MCF 10A (cell line): ENCODE results near the gene SMARCAD1. TPM values are rescaled to one million over a fixed set of nuclear protein-coding genes. Genes with fewer than 3 reads are reported as not detected.

Source experiments
- BruUV-seq: library from RNA; stranded (reverse); fragments of 400-500 nt; replicated peaks from 2 replicates; lab custom pipeline; 2021; lab: Mats Ljungman, UMichigan
- CTCF ChIA-PET: fragments of 300-600 bp; sonication (Branson Sonifier 250); formaldehyde crosslinking; extraction: SDS; loops from one replicate; lab custom pipeline; 2021; ENCODE audit warnings: antibody characterized with exemption, inconsistent platforms; lab: Yijun Ruan, JAX
- POLR2A ChIA-PET: fragments of 300-600, 350-650 bp; sonication (Branson Sonifier 250); formaldehyde crosslinking; extraction: SDS; loops from one replicate; lab custom pipeline; 2020; ENCODE audit warnings: antibody characterized with exemption, inconsistent platforms; lab: Yijun Ruan, JAX
- DNase-seq: peaks from one replicate; pipeline ENCODE4 v3.0.0-alpha.2; 2018; ENCODE audit not compliant: unreplicated experiment
- H3K27ac Mint-ChIP-seq: one replicate; pipeline ENCODE4 v1.8.0; 2022; ENCODE audit warnings: mild to moderate bottlenecking, low read depth, mixed read lengths; ENCODE audit not compliant: unreplicated experiment
- H3K27me3 Mint-ChIP-seq: one replicate; pipeline ENCODE4 v1.8.0; 2022; ENCODE audit warnings: mixed read lengths; ENCODE audit not compliant: insufficient read depth, unreplicated experiment
- H3K36me3 Mint-ChIP-seq: one replicate; pipeline ENCODE4 v1.8.0; 2022; ENCODE audit warnings: mild to moderate bottlenecking, moderate library complexity, mixed read lengths; ENCODE audit not compliant: insufficient read depth, unreplicated experiment
- H3K4me1 Mint-ChIP-seq: one replicate; pipeline ENCODE4 v1.8.0; 2022; ENCODE audit warnings: mixed read lengths; ENCODE audit not compliant: insufficient read depth, unreplicated experiment
- H3K4me3 Mint-ChIP-seq: one replicate; pipeline ENCODE4 v1.8.0; 2022; ENCODE audit warnings: mild to moderate bottlenecking, moderate library complexity, mixed read lengths; ENCODE audit not compliant: unreplicated experiment
- H3K9me3 Mint-ChIP-seq: one replicate; pipeline ENCODE4 v1.8.0; 2022; ENCODE audit warnings: mixed read lengths; ENCODE audit not compliant: unreplicated experiment
- intact Hi-C: fragments of 100-400 bp; cut with micrococcal nuclease; formaldehyde crosslinking; loops from 2 replicates; pipeline ENCODE4 v1.14.1; 2022
- total RNA-seq: library from RNA; stranded (reverse); gene quantifications from 2 replicates; pipeline ENCODE4 v1.2.3, GENCODE V29; 2022
- TF ChIP-seq, protein P1 (sequence below): fragments of 200-600 bp; IDR thresholded peaks from one replicate; pipeline ENCODE4 v1.8.0; 2022; ENCODE audit warnings: antibody characterized with exemption, mild to moderate bottlenecking; ENCODE audit not compliant: unreplicated experiment

The SMARCAD1 gene
- total RNA-seq, 1 experiment from 2014 or later: 38.1 TPM

DNA sequence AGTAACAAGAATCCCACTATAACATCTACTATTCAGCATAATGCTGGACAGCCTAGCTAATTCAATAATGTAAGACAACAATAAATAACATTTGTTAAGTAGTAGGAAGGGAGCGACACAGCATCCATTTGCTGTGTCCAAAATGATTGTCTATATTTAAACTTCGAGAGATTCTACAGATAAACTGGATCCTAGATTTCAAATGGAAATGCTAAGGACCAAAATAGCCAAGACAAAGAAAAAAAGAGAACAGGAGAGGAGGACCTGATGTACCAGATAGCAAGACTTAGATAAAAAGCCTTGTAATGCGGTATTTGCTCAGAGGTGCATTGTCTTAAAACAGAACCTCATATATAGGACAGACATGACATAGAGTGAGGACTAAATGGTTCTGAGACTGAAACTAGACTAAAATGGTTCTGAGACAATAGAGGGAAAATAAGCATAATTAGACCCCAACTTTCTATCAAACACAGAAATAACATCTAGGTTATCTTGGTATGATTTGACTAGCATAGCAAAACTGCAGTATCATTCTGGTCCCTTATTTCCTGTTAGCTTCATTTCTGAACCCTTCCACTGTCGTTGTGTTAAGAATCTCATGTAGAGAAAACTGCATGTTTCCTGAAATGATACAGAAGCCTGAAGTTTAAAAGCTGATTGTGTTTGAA, 131.2 kb downstream of the SMARCAD1 start:
- DNase-seq: no peak
- ChIA-PET POLR2A (no interaction called here), CTCF (interaction anchor here (0.8 to 1.1 kb wide), 2 partner anchors 34 to 52 kb away, joined by 3 to 4 read pairs; no protein-coding TSS in a partner anchor)
- BruUV-seq: no TSS peak
- intact Hi-C loops: no loop called here
- H3K27ac Mint-ChIP-seq: no peak overlapping the region
- no peak overlapping the region for H3K4me3 Mint-ChIP-seq
- H3K9me3 Mint-ChIP-seq: no peaks in the 10 kb centered on the region
- TF ChIP-seq, protein P1, sequence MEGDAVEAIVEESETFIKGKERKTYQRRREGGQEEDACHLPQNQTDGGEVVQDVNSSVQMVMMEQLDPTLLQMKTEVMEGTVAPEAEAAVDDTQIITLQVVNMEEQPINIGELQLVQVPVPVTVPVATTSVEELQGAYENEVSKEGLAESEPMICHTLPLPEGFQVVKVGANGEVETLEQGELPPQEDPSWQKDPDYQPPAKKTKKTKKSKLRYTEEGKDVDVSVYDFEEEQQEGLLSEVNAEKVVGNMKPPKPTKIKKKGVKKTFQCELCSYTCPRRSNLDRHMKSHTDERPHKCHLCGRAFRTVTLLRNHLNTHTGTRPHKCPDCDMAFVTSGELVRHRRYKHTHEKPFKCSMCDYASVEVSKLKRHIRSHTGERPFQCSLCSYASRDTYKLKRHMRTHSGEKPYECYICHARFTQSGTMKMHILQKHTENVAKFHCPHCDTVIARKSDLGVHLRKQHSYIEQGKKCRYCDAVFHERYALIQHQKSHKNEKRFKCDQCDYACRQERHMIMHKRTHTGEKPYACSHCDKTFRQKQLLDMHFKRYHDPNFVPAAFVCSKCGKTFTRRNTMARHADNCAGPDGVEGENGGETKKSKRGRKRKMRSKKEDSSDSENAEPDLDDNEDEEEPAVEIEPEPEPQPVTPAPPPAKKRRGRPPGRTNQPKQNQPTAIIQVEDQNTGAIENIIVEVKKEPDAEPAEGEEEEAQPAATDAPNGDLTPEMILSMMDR: no peak
- no peaks in the 10 kb centered on the region for H3K36me3 Mint-ChIP-seq
- H3K27me3 Mint-ChIP-seq: no peaks in the 10 kb centered on the region
- peaks cover 6% of the 10 kb centered on the region for H3K4me1 Mint-ChIP-seq

DNA sequence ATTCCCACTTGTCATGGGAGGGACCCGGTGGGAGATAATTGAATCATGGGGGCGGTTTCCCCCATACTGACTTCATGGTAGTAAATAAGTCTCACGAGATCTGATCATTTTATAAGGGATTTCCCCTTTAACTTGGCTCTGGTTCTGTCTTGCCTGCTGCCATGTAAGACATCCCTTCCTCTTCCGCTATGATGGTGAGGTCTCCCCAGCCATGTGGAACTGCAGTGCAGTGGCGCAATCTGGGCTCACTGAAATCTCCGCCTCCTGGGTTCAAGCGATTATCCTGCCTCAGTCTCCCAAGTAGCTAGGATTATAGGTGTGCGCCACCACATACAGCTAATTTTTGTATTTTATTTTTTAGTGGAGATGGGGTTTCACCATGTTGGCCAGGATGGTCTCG, 132.1 kb downstream of the SMARCAD1 start:
- Mint-ChIP-seq H3K4me3 (no peak overlapping the region), H3K36me3 (no peaks in the 10 kb centered on the region), H3K27me3 (no peaks in the 10 kb centered on the region), H3K4me1 (peaks cover 5% of the 10 kb centered on the region), H3K27ac (no peak overlapping the region), H3K9me3 (no peaks in the 10 kb centered on the region)
- TF ChIP-seq, protein P1: no peak
- intact Hi-C loops: no loop called here
- POLR2A ChIA-PET: no interaction called here
- no TSS peak for BruUV-seq
- CTCF ChIA-PET: interaction anchor here (0.6 to 1.1 kb wide), 4 partner anchors 9 to 51 kb away, joined by 3 to 4 read pairs (median 3); no protein-coding TSS in a partner anchor
- DNase-seq: no peak

Other genes with a start within 250 kb of the SMARCAD1 start
- not detected in 2 replicates for gene HPGDS, start 135.0 kb downstream of the SMARCAD1 start, total RNA-seq
- 151 and 158 TPM in 2 replicates for gene PDLIM5, start 244.1 kb downstream of the SMARCAD1 start, total RNA-seq